GM19193 (cell line): ENCODE results near the gene FGF14.
A peak's percentile ranks its signal among the peaks of the same experiment; 100 is the strongest.

ENCODE experiments used
- POLR2A ChIP-seq: IDR thresholded peaks from 4 replicates; pipeline ENCODE4 v1.6.1; 2011; ENCODE audit not compliant: insufficient read depth, insufficient read length; ENCODE audit errors: extremely low read depth

The FGF14 gene

DNA sequence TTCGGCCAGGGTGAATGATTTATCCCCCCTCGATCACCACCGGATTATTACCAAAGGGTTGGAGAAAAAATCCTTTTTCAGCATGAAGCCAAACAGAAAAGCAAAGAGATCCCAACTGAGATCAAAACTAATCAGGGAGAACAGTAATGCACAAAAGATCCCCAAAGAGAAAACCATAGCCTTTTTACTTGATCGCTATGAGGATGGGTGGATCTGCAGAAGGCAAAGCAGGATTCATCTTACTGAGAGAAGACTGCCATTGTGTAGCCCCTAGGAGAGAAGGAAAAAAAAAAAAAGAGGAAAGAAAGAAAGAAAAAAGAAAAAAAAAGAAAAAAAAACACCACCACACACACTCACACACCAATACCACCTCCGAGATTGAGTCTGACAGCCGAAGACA, at the start of gene FGF14:
FGF14 (minus strand) TSS at position 283 of the 400 bp plus-strand sequence.
- no peak for TF ChIP-seq POLR2A

DNA sequence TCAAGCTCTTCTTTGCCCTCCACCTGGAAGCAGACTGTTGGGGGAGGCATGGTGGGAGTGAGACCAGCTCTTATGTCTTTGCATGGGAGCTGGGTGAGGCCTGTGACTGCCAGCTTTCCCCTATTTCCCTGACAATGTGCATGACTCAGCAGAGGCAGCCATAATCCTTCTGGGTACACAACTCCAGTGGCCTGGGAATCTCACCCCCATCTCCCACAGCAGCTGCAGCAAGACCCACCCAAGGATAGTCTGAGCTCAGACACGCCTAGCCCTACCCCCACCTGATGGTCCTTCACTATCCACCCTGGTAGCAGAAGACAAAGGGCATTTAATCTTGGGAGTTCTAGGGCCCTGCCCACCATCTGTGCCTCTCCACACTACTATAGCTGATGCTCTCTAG, 41.4 kb upstream of the FGF14 start:
- TF ChIP-seq POLR2A: no peak

GRCh38 chr13:102441085-102441484, 39.2 kb upstream of the FGF14 start:
- no peak for TF ChIP-seq POLR2A

- TF ChIP-seq POLR2A: no peak
Measured at GRCh38 chr13:102440259-102440936, 38.5 kb upstream of the FGF14 start.

GRCh38 chr13:102422690-102423089, 20.8 kb upstream of the FGF14 start:
- no peak for TF ChIP-seq POLR2A

DNA sequence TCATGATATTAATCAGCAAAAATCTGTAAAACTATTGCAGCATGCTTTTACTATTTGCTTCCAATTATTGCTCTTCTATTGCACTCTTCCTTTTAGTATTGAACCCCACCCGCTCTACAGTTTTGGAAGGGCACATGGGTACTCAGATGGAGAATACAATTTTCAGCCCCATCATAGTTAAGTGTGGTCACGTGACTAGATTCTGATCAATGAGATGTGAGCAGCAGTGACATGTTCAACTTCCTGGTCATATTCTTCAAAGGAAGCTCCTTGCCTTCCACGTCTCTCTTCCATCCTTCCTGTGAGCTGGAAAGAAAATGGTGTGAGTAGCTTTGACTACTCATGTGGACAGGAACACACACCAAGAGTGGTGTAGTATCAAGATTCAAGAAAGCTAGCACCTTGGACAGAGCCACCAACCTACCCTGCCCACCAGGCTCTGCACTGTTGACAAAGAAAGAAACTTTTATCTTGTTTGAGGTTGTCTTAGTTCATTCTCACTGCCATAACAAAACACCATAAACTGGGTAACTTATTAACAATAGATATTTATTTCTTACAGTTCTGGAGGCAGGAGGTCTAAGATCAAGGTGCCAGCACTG, 3.8 kb upstream of the FGF14 start:
- TF ChIP-seq POLR2A: no peak

- no peak for TF ChIP-seq POLR2A
Measured at GRCh38 chr13:102402290-102402689, 442 bp upstream of the FGF14 start.

GRCh38 chr13:102401265-102401664, 583 bp downstream of the FGF14 start:
- TF ChIP-seq POLR2A: no peak

- TF ChIP-seq POLR2A: no peak
Measured at GRCh38 chr13:102400675-102401145, 1.1 kb downstream of the FGF14 start.

GRCh38 chr13:102399791-102400674, 1.8 kb downstream of the FGF14 start:
- no peak for TF ChIP-seq POLR2A

DNA sequence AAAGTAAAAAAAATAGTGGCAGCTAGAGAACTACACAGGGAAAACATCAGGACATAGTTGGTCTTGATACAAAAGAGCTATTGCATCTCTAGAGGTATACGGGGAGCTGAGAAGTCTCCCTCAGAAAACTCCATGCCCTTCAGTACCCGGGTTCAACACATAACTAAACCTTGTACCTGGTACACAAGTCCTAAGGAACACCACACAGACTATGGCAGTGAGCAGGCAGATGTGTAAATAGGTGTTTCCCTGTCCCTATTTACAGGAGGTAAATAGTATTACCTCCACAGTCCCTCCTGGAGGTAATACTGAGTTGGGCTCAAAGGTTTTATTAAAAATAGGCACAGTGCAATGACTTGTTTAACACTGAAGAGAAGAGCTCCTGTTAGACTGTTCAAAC, 5.9 kb downstream of the FGF14 start:
- no peak for TF ChIP-seq POLR2A

- no peak for TF ChIP-seq POLR2A
Measured at GRCh38 chr13:102395174-102395573, 6.7 kb downstream of the FGF14 start.

GRCh38 chr13:102394158-102395053, 7.4 kb downstream of the FGF14 start:
- TF ChIP-seq POLR2A: peak; percentile 43

DNA sequence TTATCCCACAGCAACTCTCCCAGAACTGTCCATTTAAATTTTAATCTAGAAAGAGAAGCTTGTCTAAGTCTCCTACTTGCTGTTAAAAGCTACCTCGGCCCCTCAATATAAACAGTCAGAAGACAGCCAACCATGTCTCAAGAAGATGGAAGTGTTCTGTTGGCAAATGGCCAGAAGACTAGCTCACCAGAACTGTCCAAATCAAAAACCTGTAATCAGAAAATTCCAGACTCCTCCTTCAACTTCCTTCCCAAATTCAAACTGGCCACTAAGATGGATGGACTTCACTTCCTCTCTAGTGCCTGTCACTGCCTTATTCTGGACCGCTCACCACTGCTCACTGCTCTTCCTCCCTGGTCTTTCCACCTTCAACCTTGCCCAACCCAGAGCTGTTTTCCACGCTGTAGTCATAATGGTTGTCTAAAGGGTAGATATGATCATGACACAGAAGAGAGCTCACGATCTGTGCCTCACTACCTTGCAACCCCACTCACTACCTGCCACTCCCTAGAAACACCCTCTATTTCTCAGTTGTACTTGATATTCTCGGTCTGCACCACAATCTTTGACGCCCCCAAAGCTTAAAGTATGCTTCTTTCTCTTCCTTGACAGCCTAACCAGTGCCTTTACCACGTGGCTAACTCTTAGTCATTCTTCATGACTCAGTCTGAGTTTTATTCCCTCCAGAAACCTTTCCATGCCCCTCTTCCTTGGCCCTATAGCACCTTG, 9.2 kb downstream of the FGF14 start:
- TF ChIP-seq POLR2A: no peak
